Measurements from ENCODE around the gene HTT. TPM values are rescaled to one million over a fixed set of nuclear protein-coding genes. Genes with fewer than 3 reads are reported as not detected.

HTT gene
- total RNA-seq, 1 donor: 44.5 TPM

- Histone ChIP-seq H3K79me2 (ENCODE audit: insufficient read depth, low read length) (peaks cover 22% of the 10 kb centered on the region), H3K4me1 (ENCODE audit: insufficient read depth, low read length) (peaks cover 25% of the 10 kb centered on the region), H3K4me3 (ENCODE audit: insufficient read depth, low read length) (no peak overlapping the region), H3K9me3 (ENCODE audit: low read depth, low read length) (no peaks in the 10 kb centered on the region), H4K20me1 (ENCODE audit: insufficient read depth, low read length) (no peaks in the 10 kb centered on the region), H2AFZ (ENCODE audit: low read length) (no peak overlapping the region), H3K36me3 (ENCODE audit: insufficient read depth, low read length) (no peaks in the 10 kb centered on the region), H3K4me2 (ENCODE audit: insufficient read depth, low read length) (no peak overlapping the region), H3K27me3 (ENCODE audit: insufficient read depth, low read length) (peaks cover 16% of the 10 kb centered on the region), H3K27ac (ENCODE audit: low read depth, low read length) (no peak overlapping the region)
- DNase-seq (ENCODE audit: insufficient read length, low spot score, missing footprints): peak; percentile 39
- TF ChIP-seq CTCF (IDR thresholded peaks at IDR 0.05; ENCODE audit: extremely low read depth, low read depth, low read length): no peak
These were observed 216.4 kb downstream of the HTT start for GRCh38 chr4:3290889-3291321.

- no peaks in the 10 kb centered on the region for H4K20me1 ChIP-seq (ENCODE audit: insufficient read depth, low read length)
- H3K9me3 ChIP-seq (ENCODE audit: low read depth, low read length): no peaks in the 10 kb centered on the region
- peaks cover 16% of the 10 kb centered on the region for H3K27me3 ChIP-seq (ENCODE audit: insufficient read depth, low read length)
- H2AFZ ChIP-seq (ENCODE audit: low read length): peak overlapping the region; percentile 84
- peak overlapping the region; percentile 79 for H3K4me3 ChIP-seq (ENCODE audit: insufficient read depth, low read length)
- H3K79me2 ChIP-seq (ENCODE audit: insufficient read depth, low read length): peaks cover 28% of the 10 kb centered on the region
- peak overlapping the region; percentile 95 for H3K4me2 ChIP-seq (ENCODE audit: insufficient read depth, low read length)
- no peak for DNase-seq (ENCODE audit: insufficient read length, low spot score, missing footprints)
- peak overlapping the region; percentile 61 for H3K27ac ChIP-seq (ENCODE audit: low read depth, low read length)
- peaks cover 19% of the 10 kb centered on the region for H3K4me1 ChIP-seq (ENCODE audit: insufficient read depth, low read length)
- H3K36me3 ChIP-seq (ENCODE audit: insufficient read depth, low read length): no peaks in the 10 kb centered on the region
- TF ChIP-seq CTCF (IDR thresholded peaks at IDR 0.05; ENCODE audit: extremely low read depth, low read depth, low read length): no peak
These were observed 217.0 kb downstream of the HTT start for GRCh38 chr4:3291411-3291968.

- H3K4me1 ChIP-seq (ENCODE audit: insufficient read depth, low read length): peaks cover 17% of the 10 kb centered on the region
- peaks cover 29% of the 10 kb centered on the region for H3K79me2 ChIP-seq (ENCODE audit: insufficient read depth, low read length)
- peaks cover 10% of the 10 kb centered on the region for H3K27me3 ChIP-seq (ENCODE audit: insufficient read depth, low read length)
- H3K9me3 ChIP-seq (ENCODE audit: low read depth, low read length): no peaks in the 10 kb centered on the region
- peak overlapping the region; percentile 79 for H3K4me3 ChIP-seq (ENCODE audit: insufficient read depth, low read length)
- peak; percentile 97 for DNase-seq (ENCODE audit: insufficient read length, low spot score, missing footprints)
- no peaks in the 10 kb centered on the region for H3K36me3 ChIP-seq (ENCODE audit: insufficient read depth, low read length)
- no peak for TF ChIP-seq CTCF (IDR thresholded peaks at IDR 0.05; ENCODE audit: extremely low read depth, low read depth, low read length)
- H3K27ac ChIP-seq (ENCODE audit: low read depth, low read length): peak overlapping the region; percentile 61
- H3K4me2 ChIP-seq (ENCODE audit: insufficient read depth, low read length): peak overlapping the region; percentile 95
- peaks cover 1% of the 10 kb centered on the region for H4K20me1 ChIP-seq (ENCODE audit: insufficient read depth, low read length)
- peak overlapping the region; percentile 84 for H2AFZ ChIP-seq (ENCODE audit: low read length)
These were observed 217.6 kb downstream of the HTT start for GRCh38 chr4:3291969-3292570.

GRCh38 chr4:3292571-3293400, 218.3 kb downstream of the HTT start, which contains the start of gene RGS12:
TSS of gene RGS12 (plus strand) at chr4:3293021. CDS start at chr4:3316171, 23,150 bp downstream.
- DNase-seq (ENCODE audit: insufficient read length, low spot score, missing footprints): peak; percentile 100
- TF ChIP-seq CTCF (IDR thresholded peaks at IDR 0.05; ENCODE audit: extremely low read depth, low read depth, low read length): no peak

More at GRCh38 chr4:3292571-3293400, 218.3 kb downstream of the HTT start, which contains the start of gene RGS12:
- peaks cover 35% of the 10 kb centered on the region for H3K79me2 ChIP-seq (ENCODE audit: insufficient read depth, low read length)
- H3K27me3 ChIP-seq (ENCODE audit: insufficient read depth, low read length): peaks cover 3% of the 10 kb centered on the region
- peaks cover 17% of the 10 kb centered on the region for H3K4me1 ChIP-seq (ENCODE audit: insufficient read depth, low read length)
- H4K20me1 ChIP-seq (ENCODE audit: insufficient read depth, low read length): peaks cover 6% of the 10 kb centered on the region
- H3K4me2 ChIP-seq (ENCODE audit: insufficient read depth, low read length): peak within 1 kb of the TSS; percentile 95
- H3K4me3 ChIP-seq (ENCODE audit: insufficient read depth, low read length): peak within 1 kb of the TSS; percentile 79
- H3K36me3 ChIP-seq (ENCODE audit: insufficient read depth, low read length): no peaks in the 10 kb centered on the region
- H3K9me3 ChIP-seq (ENCODE audit: low read depth, low read length): no peaks in the 10 kb centered on the region
- peak within 1 kb of the TSS; percentile 61 for H3K27ac ChIP-seq (ENCODE audit: low read depth, low read length)
- peak within 1 kb of the TSS; percentile 89 for H2AFZ ChIP-seq (ENCODE audit: low read length)
